Measurements from ENCODE around the gene RHOG.
"Not testable (repeated sequence)": the region's sequence is repeated elsewhere in the genome, so short reads cannot be mapped to it uniquely, and the experiment has no call there.

The RHOG gene

GRCh38 chr11:3796002-3796311 is 44.8 kb downstream of the RHOG start:
- peak overlapping the region; percentile 93 for H3K4me3 ChIP-seq (ENCODE audit: low read depth, low read length)
- TF ChIP-seq CTCF (IDR thresholded peaks at IDR 0.05; ENCODE audit: low read depth, low read length, missing control alignments), result no peak
- DNase-seq (ENCODE audit: low read depth), result no peak

- no peak for DNase-seq (ENCODE audit: low read depth)
- TF ChIP-seq CTCF (IDR thresholded peaks at IDR 0.05; ENCODE audit: low read depth, low read length, missing control alignments), result no peak
- H3K4me3 ChIP-seq (ENCODE audit: low read depth, low read length), result peak overlapping the region; percentile 93; the same call in 1 of the 2 replicates
These were observed 45.4 kb downstream of the RHOG start for GRCh38 chr11:3795131-3796001.

- H3K4me3 ChIP-seq (ENCODE audit: low read depth, low read length); DNase-seq (ENCODE audit: low read depth): not testable (repeated sequence)
These were observed 46.4 kb downstream of the RHOG start for GRCh38 chr11:3794387-3794786.

GRCh38 chr11:3786781-3787428 is 53.9 kb downstream of the RHOG start:
- no peak overlapping the region for H3K4me3 ChIP-seq (ENCODE audit: low read depth, low read length)
- no peak for TF ChIP-seq CTCF (IDR thresholded peaks at IDR 0.05; ENCODE audit: low read depth, low read length, missing control alignments)
- no peak for DNase-seq (ENCODE audit: low read depth)

GRCh38 chr11:3783611-3784010 is 57.1 kb downstream of the RHOG start:
- DNase-seq (ENCODE audit: low read depth), result no peak
- no peak overlapping the region for H3K4me3 ChIP-seq (ENCODE audit: low read depth, low read length)
- no peak for TF ChIP-seq CTCF (IDR thresholded peaks at IDR 0.05; ENCODE audit: low read depth, low read length, missing control alignments)

- TF ChIP-seq CTCF (IDR thresholded peaks at IDR 0.05; ENCODE audit: low read depth, low read length, missing control alignments), result no peak
- H3K4me3 ChIP-seq (ENCODE audit: low read depth, low read length), result no peak overlapping the region
These were observed 57.8 kb downstream of the RHOG start for GRCh38 chr11:3782963-3783362.

GRCh38 chr11:3781423-3781822 is 59.3 kb downstream of the RHOG start:
- no peak for TF ChIP-seq CTCF (IDR thresholded peaks at IDR 0.05; ENCODE audit: low read depth, low read length, missing control alignments)
- no peak for DNase-seq (ENCODE audit: low read depth)
- H3K4me3 ChIP-seq (ENCODE audit: low read depth, low read length), result no peak overlapping the region

More at GRCh38 chr11:3782963-3783362, 57.8 kb downstream of the RHOG start:
- no peak for DNase-seq (ENCODE audit: low read depth)

All from GM12864 (cell line).